Thyroid gland (tissue), 4 donors: ENCODE measurements around the gene MDN1.

ENCODE experiments used
- POLR2A ChIP-seq, 2 donors: fragments of 450-650 bp; IDR thresholded peaks; one replicate each; pipeline ENCODE4 v1.6.1; 2017; ENCODE audit warnings: antibody characterized with exemption in 2 of 2, mild to moderate bottlenecking in 2 of 2, moderate library complexity in 1 of 2
- TF ChIP-seq, protein P1 (sequence below), 6 experiments: fragments of 200-600 bp in 3 of 6; fragments of 450-650 bp in 3 of 6; sonication (generic) in 3 of 6; IDR thresholded peaks; one replicate each; pipeline ENCODE4 v1.5.1; 2016 to 2019; ENCODE audit warnings: antibody characterized with exemption in 6 of 6, mild to moderate bottlenecking in 2 of 6, inconsistent platforms in 1 of 6, moderate library complexity in 1 of 6

DNA sequence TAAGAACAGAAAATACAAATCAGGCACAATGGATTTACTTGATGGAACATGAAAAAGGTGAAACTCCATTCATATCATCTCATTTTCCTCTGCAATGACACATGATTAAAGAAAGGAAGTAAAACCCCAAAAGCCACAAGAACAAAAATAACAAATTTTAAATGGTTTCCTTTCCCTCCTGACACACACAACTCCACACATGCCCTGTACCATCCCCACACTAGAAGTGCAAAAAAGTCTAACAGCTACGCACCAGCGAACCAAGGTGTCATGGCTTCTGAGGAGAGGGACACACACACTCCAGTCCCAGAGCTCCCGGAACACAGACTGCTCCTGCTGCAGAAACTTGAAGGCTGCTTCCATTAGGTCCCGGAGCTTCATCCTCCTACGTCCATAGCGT lies 25.3 kb downstream of the MDN1 start:
- no peak for TF ChIP-seq POLR2A (IDR thresholded peaks at IDR 0.05)
- TF ChIP-seq, protein P1, sequence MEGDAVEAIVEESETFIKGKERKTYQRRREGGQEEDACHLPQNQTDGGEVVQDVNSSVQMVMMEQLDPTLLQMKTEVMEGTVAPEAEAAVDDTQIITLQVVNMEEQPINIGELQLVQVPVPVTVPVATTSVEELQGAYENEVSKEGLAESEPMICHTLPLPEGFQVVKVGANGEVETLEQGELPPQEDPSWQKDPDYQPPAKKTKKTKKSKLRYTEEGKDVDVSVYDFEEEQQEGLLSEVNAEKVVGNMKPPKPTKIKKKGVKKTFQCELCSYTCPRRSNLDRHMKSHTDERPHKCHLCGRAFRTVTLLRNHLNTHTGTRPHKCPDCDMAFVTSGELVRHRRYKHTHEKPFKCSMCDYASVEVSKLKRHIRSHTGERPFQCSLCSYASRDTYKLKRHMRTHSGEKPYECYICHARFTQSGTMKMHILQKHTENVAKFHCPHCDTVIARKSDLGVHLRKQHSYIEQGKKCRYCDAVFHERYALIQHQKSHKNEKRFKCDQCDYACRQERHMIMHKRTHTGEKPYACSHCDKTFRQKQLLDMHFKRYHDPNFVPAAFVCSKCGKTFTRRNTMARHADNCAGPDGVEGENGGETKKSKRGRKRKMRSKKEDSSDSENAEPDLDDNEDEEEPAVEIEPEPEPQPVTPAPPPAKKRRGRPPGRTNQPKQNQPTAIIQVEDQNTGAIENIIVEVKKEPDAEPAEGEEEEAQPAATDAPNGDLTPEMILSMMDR (IDR thresholded peaks at IDR 0.05): no peak
